ENCODE measurements around the gene LPGAT1.

DNA sequence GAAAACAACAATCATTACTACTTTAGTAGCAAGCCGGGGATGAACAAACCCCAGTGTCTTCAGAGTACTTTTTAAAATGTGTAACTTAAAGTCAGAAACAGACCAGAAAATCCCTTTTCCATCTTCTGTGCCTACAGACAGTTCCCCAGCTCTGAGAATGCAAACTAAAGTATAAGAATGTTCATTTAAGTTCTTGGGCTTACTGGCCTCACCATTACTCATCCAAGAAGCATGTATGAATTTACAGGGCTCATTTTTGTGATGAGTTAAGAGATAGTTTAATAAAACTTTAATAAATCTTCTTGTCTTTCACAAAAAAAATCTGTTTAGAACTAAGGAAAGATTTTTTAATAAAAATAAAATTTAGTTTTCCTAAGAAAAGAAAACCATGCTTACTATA is 4.6 kb downstream of the LPGAT1 start:
- TF ChIP-seq, protein P1, sequence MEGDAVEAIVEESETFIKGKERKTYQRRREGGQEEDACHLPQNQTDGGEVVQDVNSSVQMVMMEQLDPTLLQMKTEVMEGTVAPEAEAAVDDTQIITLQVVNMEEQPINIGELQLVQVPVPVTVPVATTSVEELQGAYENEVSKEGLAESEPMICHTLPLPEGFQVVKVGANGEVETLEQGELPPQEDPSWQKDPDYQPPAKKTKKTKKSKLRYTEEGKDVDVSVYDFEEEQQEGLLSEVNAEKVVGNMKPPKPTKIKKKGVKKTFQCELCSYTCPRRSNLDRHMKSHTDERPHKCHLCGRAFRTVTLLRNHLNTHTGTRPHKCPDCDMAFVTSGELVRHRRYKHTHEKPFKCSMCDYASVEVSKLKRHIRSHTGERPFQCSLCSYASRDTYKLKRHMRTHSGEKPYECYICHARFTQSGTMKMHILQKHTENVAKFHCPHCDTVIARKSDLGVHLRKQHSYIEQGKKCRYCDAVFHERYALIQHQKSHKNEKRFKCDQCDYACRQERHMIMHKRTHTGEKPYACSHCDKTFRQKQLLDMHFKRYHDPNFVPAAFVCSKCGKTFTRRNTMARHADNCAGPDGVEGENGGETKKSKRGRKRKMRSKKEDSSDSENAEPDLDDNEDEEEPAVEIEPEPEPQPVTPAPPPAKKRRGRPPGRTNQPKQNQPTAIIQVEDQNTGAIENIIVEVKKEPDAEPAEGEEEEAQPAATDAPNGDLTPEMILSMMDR (IDR thresholded peaks at IDR 0.05) = no peak
- TF ChIP-seq POLR2A (IDR thresholded peaks at IDR 0.05) = no peak
